Measurements from ENCODE around the gene ACOT8. TPM values are rescaled to one million over a fixed set of nuclear protein-coding genes. Genes with fewer than 3 reads are reported as not detected.
A peak's percentile ranks its signal among the peaks of the same experiment; 100 is the strongest.

Gene ACOT8
- total and polyA plus RNA-seq, 9 of the 15 experiments (the other 6 are each of a cell fraction or from before 2014, with no cell fraction given): 8.2 to 46.7 (median 20.7) TPM

DNA sequence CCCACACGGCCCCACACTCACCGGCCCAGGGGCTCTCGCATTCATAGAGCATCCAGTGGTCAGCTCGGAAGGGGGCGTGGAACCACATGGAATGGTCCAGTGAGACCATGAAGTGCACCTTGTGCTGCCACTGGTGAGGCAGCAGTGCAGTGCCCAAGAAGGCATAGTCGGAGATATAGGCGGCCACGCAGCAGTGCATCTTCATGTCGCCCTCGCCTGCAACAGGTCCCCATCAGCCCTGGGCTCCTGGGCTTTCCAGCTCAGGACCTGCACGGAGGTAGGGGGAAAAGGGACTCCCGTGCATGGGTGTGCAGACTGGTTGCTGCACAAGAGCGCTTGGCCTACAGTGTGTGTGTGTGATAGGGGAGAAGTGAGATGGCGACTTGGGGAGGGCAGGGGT, 13.7 kb downstream of the ACOT8 start:
- intact Hi-C loops (cut with micrococcal nuclease) (no loop called here), in situ Hi-C loops (cut with MboI) (no loop called here)
- no TSS peak for BruUV-seq (replicated peaks)
- Histone ChIP-seq H4K20me1 (replicated peaks; ENCODE audit: control insufficient read depth, insufficient read depth, low read length) (no peaks in the 10 kb centered on the region), H3K36me3 (ENCODE audit: control insufficient read depth, insufficient read depth, low read length) (peaks cover 34% of the 10 kb centered on the region; the same call in 2 of the 3 replicates), H3K4me3 (no peak overlapping the region), H3K4me1 (replicated peaks in 1 of 2; ENCODE audit: control insufficient read depth in 2 of 2, insufficient read depth in 2 of 2, low read length in 2 of 2) (peaks cover 0 to 11% of the 10 kb centered on the region in 2 experiments; a peak in 1 of 5 replicates), H3K9me3 (replicated peaks; ENCODE audit: control insufficient read depth, insufficient read depth, low read depth, low read length) (no peaks in the 10 kb centered on the region), H3K79me2 (ENCODE audit: control insufficient read depth, insufficient read depth, low read length) (no peaks in the 10 kb centered on the region), H3K9me1 (ENCODE audit: control insufficient read depth, insufficient read depth, low read length) (peaks cover 3% of the 10 kb centered on the region), H3K27ac (ENCODE audit: extremely low read depth, low read depth, low read length) (no peak overlapping the region), H3K4me2 (ENCODE audit: insufficient read depth, low read length) (no peak overlapping the region), H3K9ac (ENCODE audit: insufficient read depth in 1 of 2, low read depth in 2 of 2, low read length in 2 of 2) (peak overlapping the region in 1 of 2 experiments; percentile 61; a peak in 1 of 4 replicates), H3K27me3 (ENCODE audit: control insufficient read depth in 2 of 2, insufficient read depth in 2 of 2, low read length in 2 of 2) (no peaks in the 10 kb centered on the region), H2AFZ (ENCODE audit: low read depth, low read length) (no peak overlapping the region)
- no peak for DNase-seq (ENCODE audit: extremely low read depth in 1 of 4, low spot score in 3 of 4)
- CTCF ChIA-PET (ENCODE audit: low intra/inter-chr PET ratio): no interaction called here
- FAIRE-seq: no peak
- WGBS (ENCODE audit: insufficient coverage, low coverage, missing lambda C conversion rate): 79% methylated on average over 14 of the region's 14 CpGs
- TF ChIP-seq ZNF217 (CRISPR knock-in tag; IDR thresholded peaks at IDR 0.05): no peak
- TF ChIP-seq ETV1 (tag; conservative IDR thresholded peaks at IDR 0.05; ENCODE audit: low read depth): no peak
- no peak for TF ChIP-seq KLF13 (tag; IDR thresholded peaks at IDR 0.05; ENCODE audit: borderline replicate concordance, low read depth)
- no peak for ATAC-seq
- POLR2A ChIA-PET: interaction anchor here (4.9 kb wide), 1 partner anchor 8 kb away, joined by 19 read pairs; no protein-coding TSS in a partner anchor

DNA sequence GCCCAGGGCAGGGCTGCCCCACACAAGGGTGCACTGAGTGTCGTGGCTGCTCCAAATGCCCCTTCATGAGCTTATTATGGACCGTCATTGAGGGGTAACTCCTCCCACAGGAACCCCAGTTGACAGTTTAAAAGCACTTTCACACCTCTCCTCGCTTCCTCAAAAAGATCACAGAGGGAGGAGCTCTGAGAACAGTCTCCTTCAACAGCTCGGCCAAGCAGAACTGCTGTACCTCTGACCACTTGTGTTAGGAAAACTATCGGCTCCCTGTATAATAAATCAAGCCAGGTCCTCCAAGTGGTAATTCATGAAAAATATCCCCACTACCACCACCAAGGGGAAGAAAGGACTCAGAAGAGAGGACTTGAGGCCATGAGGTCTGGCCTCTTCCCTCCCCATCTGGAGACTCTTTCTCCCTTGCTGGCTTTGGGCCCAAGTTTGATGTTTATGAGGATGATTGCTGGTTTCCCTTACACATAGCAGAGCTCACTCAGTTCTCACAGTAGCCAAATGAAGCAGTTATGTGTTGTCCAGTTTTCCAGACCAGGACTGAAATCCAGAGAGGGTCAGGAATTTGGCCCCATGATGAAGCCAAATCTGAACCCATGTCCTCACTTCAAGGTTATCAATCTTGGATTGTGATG, 14.9 kb downstream of the ACOT8 start:
- H3K36me3 ChIP-seq (ENCODE audit: control insufficient read depth, insufficient read depth, low read length): peaks cover 31% of the 10 kb centered on the region; the same call in 2 of the 3 replicates
- no peak overlapping the region for H3K27ac ChIP-seq (ENCODE audit: extremely low read depth, low read depth, low read length)
- H3K9ac ChIP-seq (ENCODE audit: insufficient read depth in 1 of 2, low read depth in 2 of 2, low read length in 2 of 2): no peak overlapping the region
- H3K4me3 ChIP-seq: no peak overlapping the region
- no peaks in the 10 kb centered on the region for H3K27me3 ChIP-seq (ENCODE audit: control insufficient read depth in 2 of 2, insufficient read depth in 2 of 2, low read length in 2 of 2)
- H4K20me1 ChIP-seq (replicated peaks; ENCODE audit: control insufficient read depth, insufficient read depth, low read length): no peaks in the 10 kb centered on the region
- TSS peak; percentile 29 for BruUV-seq (replicated peaks)
- intact Hi-C loops (cut with micrococcal nuclease): no loop called here
- H3K4me2 ChIP-seq (ENCODE audit: insufficient read depth, low read length): no peak overlapping the region
- FAIRE-seq (no peak), DNase-seq (ENCODE audit: extremely low read depth in 1 of 4, low spot score in 3 of 4) (no peak), ATAC-seq (no peak; the same call in 2 of the 3 replicates)
- H3K79me2 ChIP-seq (ENCODE audit: control insufficient read depth, insufficient read depth, low read length): no peaks in the 10 kb centered on the region
- H2AFZ ChIP-seq (ENCODE audit: low read depth, low read length): no peak overlapping the region
- H3K4me1 ChIP-seq (replicated peaks in 1 of 2; ENCODE audit: control insufficient read depth in 2 of 2, insufficient read depth in 2 of 2, low read length in 2 of 2): peaks cover 0 to 11% of the 10 kb centered on the region in 2 experiments; a peak in 1 of 5 replicates
- ChIA-PET CTCF (ENCODE audit: low intra/inter-chr PET ratio) (no interaction called here), POLR2A (interaction anchor here (0.7 to 4.9 kb wide), 2 partner anchors 9 to 124 kb away, joined by 3 to 19 read pairs; no protein-coding TSS in a partner anchor)
- H3K9me1 ChIP-seq (ENCODE audit: control insufficient read depth, insufficient read depth, low read length): peaks cover 3% of the 10 kb centered on the region
- no peaks in the 10 kb centered on the region for H3K9me3 ChIP-seq (replicated peaks; ENCODE audit: control insufficient read depth, insufficient read depth, low read depth, low read length)
- in situ Hi-C loops (cut with MboI): no loop called here
- 45% methylated on average over 5 of the region's 5 CpGs for WGBS (ENCODE audit: insufficient coverage, low coverage, missing lambda C conversion rate)
- TF ChIP-seq NFIC (IDR thresholded peaks at IDR 0.05): peak; percentile 33
- no peak for TF ChIP-seq LEF1 (IDR thresholded peaks at IDR 0.05)

All from K562 (cell line).